ENCODE measurements around the gene ZFP36L2.

GRCh38 chr2:43216629-43217028, 9.8 kb downstream of the ZFP36L2 start:
- TF ChIP-seq CTCF (conservative IDR thresholded peaks at IDR 0.05 in 1 of 2, IDR thresholded peaks at IDR 0.05 in 1 of 2; ENCODE audit: extremely low read depth in 1 of 2, insufficient read depth in 1 of 2, low read depth in 1 of 2, low read length in 2 of 2) (no peak), EZH2 (IDR thresholded peaks at IDR 0.05; ENCODE audit: borderline replicate concordance, low read length) (no peak)
